Measurements from ENCODE around the gene MPRIP. TPM values are rescaled to one million over a fixed set of nuclear protein-coding genes. Genes with fewer than 3 reads are reported as not detected.

MPRIP gene
- total and polyA plus RNA-seq, 4 donors: 121 to 342 (median 175) TPM

GRCh38 chr17:17018612-17019429 is 23.4 kb upstream of the MPRIP start:
- peaks cover 0 to 23% (median 11%) of the 10 kb centered on the region in 5 donors for H3K4me1 ChIP-seq (ENCODE audit: control insufficient read depth in 5 of 5, insufficient read depth in 5 of 5, low read length in 5 of 5)
- DNase-seq: peak; percentile 50 to 74 (median 69)
- 81 to 91% methylated on average over 10 of the region's 10 CpGs for WGBS, 2 donors
- H3K4me3 ChIP-seq: no peak overlapping the region
- no peak for TF ChIP-seq CTCF (IDR thresholded peaks at IDR 0.05; ENCODE audit: control extremely low read depth, extremely low read depth)
- no peak overlapping the region for H3K9ac ChIP-seq (ENCODE audit: insufficient read depth in 1 of 2, low read length in 2 of 2)
- no peaks in the 10 kb centered on the region for H3K27me3 ChIP-seq (ENCODE audit: control insufficient read depth in 3 of 3, insufficient read depth in 3 of 3, low read length in 2 of 3)
- peak overlapping the region in 1 of 2 donors; percentile 84 for H3K27ac ChIP-seq (ENCODE audit: low read depth in 1 of 2, low read length in 1 of 2)
- no peaks in the 10 kb centered on the region for H3K36me3 ChIP-seq (ENCODE audit: control insufficient read depth in 4 of 4, insufficient read depth in 4 of 4, low read length in 4 of 4)
- no peaks in the 10 kb centered on the region for H3K9me3 ChIP-seq (ENCODE audit: control insufficient read depth in 4 of 4, insufficient read depth in 3 of 4, low read length in 3 of 4)
- peak; percentile 21 for ATAC-seq (ENCODE audit: insufficient read depth, low FRiP score)

- no peak overlapping the region for H3K9ac ChIP-seq (ENCODE audit: insufficient read depth in 1 of 2, low read length in 2 of 2)
- H3K4me3 ChIP-seq: no peak overlapping the region
- H3K27ac ChIP-seq (ENCODE audit: low read depth in 1 of 2, low read length in 1 of 2): peak overlapping the region in 1 of 2 donors; percentile 84
- TF ChIP-seq CTCF (IDR thresholded peaks at IDR 0.05; ENCODE audit: control extremely low read depth, extremely low read depth): no peak
- ATAC-seq (ENCODE audit: insufficient read depth, low FRiP score): no peak
- no peaks in the 10 kb centered on the region for H3K9me3 ChIP-seq (ENCODE audit: control insufficient read depth in 4 of 4, insufficient read depth in 3 of 4, low read length in 3 of 4)
- DNase-seq: no peak
- H3K27me3 ChIP-seq (ENCODE audit: control insufficient read depth in 3 of 3, insufficient read depth in 3 of 3, low read length in 2 of 3): no peaks in the 10 kb centered on the region
- H3K36me3 ChIP-seq (ENCODE audit: control insufficient read depth in 4 of 4, insufficient read depth in 4 of 4, low read length in 4 of 4): no peaks in the 10 kb centered on the region
- peaks cover 0 to 23% (median 11%) of the 10 kb centered on the region in 5 donors for H3K4me1 ChIP-seq (ENCODE audit: control insufficient read depth in 5 of 5, insufficient read depth in 5 of 5, low read length in 5 of 5)
- WGBS, 2 donors: 91 to 92% methylated on average over 5 of the region's 5 CpGs
Observed at GRCh38 chr17:17019430-17019762, 22.9 kb upstream of the MPRIP start.

GRCh38 chr17:17019891-17020456 is 22.3 kb upstream of the MPRIP start:
- no peaks in the 10 kb centered on the region for H3K36me3 ChIP-seq (ENCODE audit: control insufficient read depth in 4 of 4, insufficient read depth in 4 of 4, low read length in 4 of 4)
- H3K27me3 ChIP-seq (ENCODE audit: control insufficient read depth in 3 of 3, insufficient read depth in 3 of 3, low read length in 2 of 3): no peaks in the 10 kb centered on the region
- no peak for TF ChIP-seq CTCF (IDR thresholded peaks at IDR 0.05; ENCODE audit: control extremely low read depth, extremely low read depth)
- peaks cover 0 to 23% (median 13%) of the 10 kb centered on the region in 5 donors for H3K4me1 ChIP-seq (ENCODE audit: control insufficient read depth in 5 of 5, insufficient read depth in 5 of 5, low read length in 5 of 5)
- peak overlapping the region in 1 of 2 donors; percentile 84 for H3K27ac ChIP-seq (ENCODE audit: low read depth in 1 of 2, low read length in 1 of 2)
- H3K9me3 ChIP-seq (ENCODE audit: control insufficient read depth in 4 of 4, insufficient read depth in 3 of 4, low read length in 3 of 4): no peaks in the 10 kb centered on the region
- 91 to 92% methylated on average over 13 of the region's 13 CpGs for WGBS, 2 donors
- ATAC-seq (ENCODE audit: insufficient read depth, low FRiP score) (no peak), DNase-seq (no peak)
- H3K9ac ChIP-seq (ENCODE audit: insufficient read depth in 1 of 2, low read length in 2 of 2): no peak overlapping the region
- no peak overlapping the region for H3K4me3 ChIP-seq

All from lung (tissue), 12 donors.